K562 (cell line): ENCODE results near the gene UBE2Q1. TPM values are rescaled to one million over a fixed set of nuclear protein-coding genes. Genes with fewer than 3 reads are reported as not detected.

Experiments used
- BMI1 ChIP-seq: fragments of 150-350 bp; IDR thresholded peaks from 2 replicates; pipeline ENCODE4 v1.6.1; 2014; ENCODE audit warnings: low read length
- BRD9 ChIP-seq: fragments of 450-650 bp; IDR thresholded peaks from 2 replicates; pipeline ENCODE4 v1.6.1; 2018; ENCODE audit warnings: low read depth; ENCODE audit not compliant: partially characterized antibody
- CTBP1 ChIP-seq: fragments of 450-650 bp; IDR thresholded peaks from 2 replicates; pipeline ENCODE4 v1.6.1; 2016; ENCODE audit warnings: borderline replicate concordance
- CTCF ChIP-seq, 3 experiments: IDR thresholded peaks in 2 of 3; conservative IDR thresholded peaks in 1 of 3; 2 replicates each; pipeline ENCODE4 v1.5.1; 2011 to 2012; ENCODE audit warnings: low read length in 3 of 3, mild to moderate bottlenecking in 3 of 3, control low read depth in 2 of 3, improper control_type of control experiment in 1 of 3, inconsistent platforms in 1 of 3, low read depth in 1 of 3, mixed read lengths in 1 of 3, moderate library complexity in 1 of 3; ENCODE audit not compliant: insufficient read depth in 2 of 3
- ERF ChIP-seq: fragments of 450-650 bp; formaldehyde crosslinking; IDR thresholded peaks from 2 replicates; pipeline ENCODE4 v1.4.0; 2020; ENCODE audit warnings: mild to moderate bottlenecking, mixed read lengths
- REST ChIP-seq, 2 experiments: fragments of 450-650 bp; formaldehyde crosslinking in 1 of 2; IDR thresholded peaks; 2 replicates each; pipeline versions ENCODE4 v1.4.0 to v1.6.1; 2014 to 2020; ENCODE audit warnings: mild to moderate bottlenecking in 2 of 2, borderline replicate concordance in 1 of 2, low read depth in 1 of 2
- SFPQ ChIP-seq: fragments of 200-400 bp; formaldehyde crosslinking; IDR thresholded peaks from 2 replicates; pipeline ENCODE4 v1.6.1; 2017; ENCODE audit warnings: mild to moderate bottlenecking, low read depth, low read length, moderate library complexity
- SMC3 ChIP-seq: conservative IDR thresholded peaks from 2 replicates; pipeline ENCODE4 v1.6.1; 2011; ENCODE audit warnings: low read depth, low read length, improper control_type of control experiment; ENCODE audit not compliant: insufficient read depth
- SRSF7 ChIP-seq: fragments of 200-400 bp; formaldehyde crosslinking; optimal IDR thresholded peaks from 2 replicates; pipeline ENCODE3; 2017; ENCODE audit warnings: mild to moderate bottlenecking, low read depth, low read length
- STAG1 ChIP-seq: sonication (generic); formaldehyde crosslinking; IDR thresholded peaks from 2 replicates; pipeline ENCODE4 v1.5.0; 2020; ENCODE audit warnings: missing genetic modification reagents, borderline replicate concordance
- ZNF444 ChIP-seq: fragments of 250-450 bp; sonication (Bioruptor Pico); IDR thresholded peaks from 2 replicates; pipeline ENCODE4 v1.4.0; 2020; ENCODE audit warnings: mild to moderate bottlenecking, moderate library complexity
- polyA plus RNA-seq, 8 experiments: library from polyadenylated mRNA; depleted of rRNA in 4 of 8; stranded (reverse) in 5 of 8; unstranded in 3 of 8; fragments of >200 nt; fragmentation: Nextera tagmentation in 2 of 8; fragmentation: Illumina TruSeq in 1 of 8; extraction: Ambion mirVana in 2 of 8; extraction: Trizol in 1 of 8; gene quantifications; 2 replicates each; pipeline versions ENCODE4 v1.2.1 to v1.2.3, GENCODE V29; 2011 to 2014; ENCODE audit warnings: inconsistent platforms in 1 of 8, missing spikeins in 1 of 8
- total RNA-seq, 7 experiments: library from RNA; depleted of rRNA in 6 of 7; stranded (reverse); fragments of >200 nt in 6 of 7; fragmentation: Illumina TruSeq in 2 of 7; extraction: Trizol in 2 of 7; gene quantifications; 2 replicates each; pipeline versions ENCODE4 v1.2.1 to v1.2.3, GENCODE V29; 2011 to 2021; ENCODE audit warnings: low replicate concordance in 1 of 7

The UBE2Q1 gene
- total and polyA plus RNA-seq, 9 of the 15 experiments (the other 6 are each of a cell fraction or from before 2014, with no cell fraction given): 8.0 to 58.8 (median 27.6) TPM

- TF ChIP-seq REST (IDR thresholded peaks at IDR 0.05; ENCODE audit: borderline replicate concordance) (peak; percentile 80), REST (CRISPR knock-in tag; IDR thresholded peaks at IDR 0.05; ENCODE audit: low read depth) (no peak), CTBP1 (no peak; the same call in 1 of the 2 replicates), CTCF (IDR thresholded peaks at IDR 0.05 in 2 of 3, conservative IDR thresholded peaks at IDR 0.05 in 1 of 3; ENCODE audit: insufficient read depth in 2 of 3, low read depth in 1 of 3, low read length in 3 of 3) (peak; percentile 87 to 95 (median 92)), BMI1 (no peak), SMC3 (peak; percentile 72), SRSF7 (no peak), STAG1 (CRISPR knock-in tag) (peak; percentile 89; the same call in 1 of the 2 replicates), BRD9 (peak; percentile 26), ZNF444 (CRISPR knock-in tag) (no peak), SFPQ (no peak), ERF (no peak)
Measured at GRCh38 chr1:154559466-154560044, 1.1 kb upstream of the UBE2Q1 start (continued).
